Esophagus muscularis mucosa (tissue), 4 donors: ENCODE results near the gene SLC17A3. TPM values are rescaled to one million over a fixed set of nuclear protein-coding genes. Genes with fewer than 3 reads are reported as not detected.

Experiments
- DNase-seq: peaks from one replicate; pipeline ENCODE4 v3.0.0-alpha.2; 2017; ENCODE audit errors: extremely low spot score
- H3K27ac ChIP-seq, 4 donors: fragments of 200-600 bp; sonication (generic); replicated peaks in 1 of 4; 1 replicate in 3 of 4; 2 replicates in 1 of 4; pipeline ENCODE4 v1.5.1; 2016 to 2019; ENCODE audit warnings: mild to moderate bottlenecking in 1 of 4
- H3K27me3 ChIP-seq, 4 donors: fragments of 200-600 bp; sonication (generic); one replicate each; pipeline versions ENCODE4 v1.5.1 to v1.6.0; 2016 to 2019
- H3K36me3 ChIP-seq, 4 donors: fragments of 200-600 bp; sonication (generic); one replicate each; pipeline ENCODE4 v1.5.1; 2016 to 2019
- H3K4me1 ChIP-seq, 4 donors: fragments of 200-600 bp; sonication (generic); one replicate each; pipeline ENCODE4 v1.5.1; 2016 to 2019
- H3K4me3 ChIP-seq, 4 donors: fragments of 200-600 bp; sonication (generic); 1 replicate in 2 of 4; 2 replicates in 2 of 4; pipeline ENCODE4 v1.5.1; 2016 to 2019; ENCODE audit warnings: mild to moderate bottlenecking in 4 of 4, moderate library complexity in 1 of 4
- H3K9me3 ChIP-seq, 4 donors: fragments of 200-600 bp; sonication (generic); 1 replicate in 3 of 4; 2 replicates in 1 of 4; pipeline ENCODE4 v1.5.1; 2016 to 2019
- CTCF ChIP-seq, 3 experiments: fragments of 200-600 bp in 2 of 3; fragments of 450-650 bp in 1 of 3; sonication (generic) in 2 of 3; IDR thresholded peaks; one replicate each; pipeline ENCODE4 v1.5.1; 2017 to 2019; ENCODE audit warnings: antibody characterized with exemption in 3 of 3, mild to moderate bottlenecking in 2 of 3, moderate library complexity in 1 of 3
- EP300 ChIP-seq: sonication (generic); formaldehyde crosslinking; IDR thresholded peaks from one replicate; pipeline ENCODE4 v1.6.1; 2017; ENCODE audit warnings: antibody characterized with exemption
- POLR2A ChIP-seq: fragments of 450-650 bp; IDR thresholded peaks from one replicate; pipeline ENCODE4 v1.6.1; 2017; ENCODE audit warnings: antibody characterized with exemption, moderate library complexity, mild to moderate bottlenecking, low read depth
- POLR2AphosphoS5 ChIP-seq, 2 donors: sonication (generic); formaldehyde crosslinking; IDR thresholded peaks; one replicate each; pipeline ENCODE4 v1.6.1; 2017; ENCODE audit warnings: antibody characterized with exemption in 2 of 2
- WGBS: methylation state at CpG from one replicate; pipeline ENCODE4 v1.1.5; 2018; 5-methylcytosine and 5-hydroxymethylcytosine counted together
- intact Hi-C: fragments of 100-400 bp; cut with DNase I; formaldehyde crosslinking; loops from one replicate; pipeline ENCODE4 v1.15.1; 2023
- total RNA-seq, 4 donors: library from RNA; depleted of rRNA; stranded (reverse); fragments of >200 nt; gene quantifications; one replicate each; pipeline versions ENCODE4 v1.1.0 to v1.2.1, GENCODE V29; 2016

Gene SLC17A3
- total RNA-seq, 4 donors from 2014 or later = not detected

GRCh38 chr6:25878721-25879322 lies 4.8 kb upstream of the SLC17A3 start:
- DNase-seq = no peak
- Histone ChIP-seq H3K9me3 (no peaks in the 10 kb centered on the region), H3K27ac (no peak overlapping the region), H3K36me3 (no peaks in the 10 kb centered on the region), H3K4me1 (no peaks in the 10 kb centered on the region), H3K4me3 (no peak overlapping the region), H3K27me3 (peaks cover 0 to 7% (median 0%) of the 10 kb centered on the region in 4 donors)
- intact Hi-C loops = no loop called here
- 90% methylated on average over 2 of the region's 2 CpGs for WGBS
- TF ChIP-seq CTCF (IDR thresholded peaks at IDR 0.05) (no peak), EP300 (no peak), POLR2A (no peak), POLR2AphosphoS5 (IDR thresholded peaks at IDR 0.05) (no peak)

DNA sequence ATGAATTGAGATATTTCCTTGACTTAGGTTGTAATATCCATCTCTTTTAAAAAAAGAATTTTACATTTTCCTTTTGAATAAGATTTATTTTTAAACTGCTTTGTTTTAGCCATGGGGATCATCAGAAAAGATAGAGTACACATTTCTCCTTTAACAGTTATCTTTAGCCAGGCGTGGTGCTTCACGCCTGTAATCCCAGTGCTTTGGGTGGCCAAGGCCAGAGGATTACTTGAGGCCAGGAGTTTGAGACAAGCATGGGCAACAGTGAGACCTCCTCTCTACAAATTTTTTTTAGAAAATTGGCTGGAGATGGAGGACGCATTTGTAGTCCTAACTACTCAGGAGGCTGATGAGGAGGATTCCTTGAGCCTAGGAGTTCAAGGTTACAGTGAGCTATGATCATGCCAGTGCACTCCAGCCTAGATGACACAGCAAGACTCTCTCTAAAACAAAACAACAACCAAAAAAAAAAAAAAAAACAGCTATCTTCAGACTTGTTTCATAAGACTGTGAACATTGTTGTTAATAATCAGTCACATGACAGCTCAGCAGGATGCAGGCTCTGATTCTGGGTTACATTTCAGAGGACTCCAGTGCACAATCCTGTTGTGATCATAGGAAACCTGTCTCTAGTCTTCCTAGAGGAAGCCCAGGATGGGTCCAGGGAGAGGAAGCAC lies 2.0 kb upstream of the SLC17A3 start:
- Histone ChIP-seq H3K4me3 (no peak overlapping the region), H3K36me3 (no peaks in the 10 kb centered on the region), H3K9me3 (no peaks in the 10 kb centered on the region), H3K27me3 (peaks cover 0 to 8% (median 0%) of the 10 kb centered on the region in 4 donors), H3K27ac (no peak overlapping the region), H3K4me1 (no peaks in the 10 kb centered on the region)
- WGBS = 79% methylated on average over 3 of the region's 3 CpGs
- TF ChIP-seq CTCF (IDR thresholded peaks at IDR 0.05) = no peak
- TF ChIP-seq POLR2A = no peak
- TF ChIP-seq EP300 = no peak
- TF ChIP-seq POLR2AphosphoS5 (IDR thresholded peaks at IDR 0.05) = no peak
- DNase-seq = no peak
- intact Hi-C loops = no loop called here

DNA sequence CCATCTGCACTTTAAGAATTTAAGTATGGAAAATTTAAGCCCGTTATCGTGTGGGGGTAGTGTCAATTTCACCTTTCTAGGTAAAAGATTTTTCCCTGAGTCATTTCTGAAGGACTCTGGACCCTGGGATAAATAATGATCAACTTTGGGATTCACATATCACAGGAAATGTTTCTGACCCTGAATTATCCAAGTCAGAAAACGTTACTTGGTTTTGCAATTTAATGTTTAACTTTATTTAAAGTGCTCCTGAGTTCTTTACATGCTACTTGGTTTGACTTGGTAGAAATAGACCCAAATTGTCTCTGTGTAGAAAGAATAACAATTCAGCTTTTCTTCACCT lies 1.5 kb upstream of the SLC17A3 start:
- no peaks in the 10 kb centered on the region for H3K36me3 ChIP-seq

GRCh38 chr6:25874822-25875562 lies 949 bp upstream of the SLC17A3 start:
- H3K9me3 ChIP-seq = no peaks in the 10 kb centered on the region
- H3K27me3 ChIP-seq = peaks cover 0 to 8% (median 0%) of the 10 kb centered on the region in 4 donors
- no peak for TF ChIP-seq POLR2A
- no peak for TF ChIP-seq POLR2AphosphoS5 (IDR thresholded peaks at IDR 0.05)
- no peak for TF ChIP-seq EP300
- no peak for TF ChIP-seq CTCF (IDR thresholded peaks at IDR 0.05)
- 87% methylated on average over 3 of the region's 3 CpGs for WGBS
- H3K27ac ChIP-seq = no peak overlapping the region
- H3K4me3 ChIP-seq = no peak overlapping the region
- H3K4me1 ChIP-seq = no peaks in the 10 kb centered on the region
- no peaks in the 10 kb centered on the region for H3K36me3 ChIP-seq
- intact Hi-C loops = no loop called here
- no peak for DNase-seq

More for the DNA sequence above, 1.5 kb upstream of the SLC17A3 start:
- Histone ChIP-seq H3K9me3 (no peaks in the 10 kb centered on the region), H3K27me3 (peaks cover 0 to 8% (median 0%) of the 10 kb centered on the region in 4 donors), H3K4me1 (no peaks in the 10 kb centered on the region), H3K27ac (no peak overlapping the region), H3K4me3 (no peak overlapping the region)
- intact Hi-C loops = no loop called here
- WGBS = 72% methylated on average over 3 of the region's 3 CpGs
- no peak for DNase-seq
- TF ChIP-seq POLR2A = no peak
- TF ChIP-seq POLR2AphosphoS5 (IDR thresholded peaks at IDR 0.05) = no peak
- no peak for TF ChIP-seq EP300
- no peak for TF ChIP-seq CTCF (IDR thresholded peaks at IDR 0.05)
